Measurements from ENCODE around the gene TIMM13.

Gene TIMM13

GRCh38 chr19:2444251-2445002 is 17.0 kb upstream of the TIMM13 start:
- CTCF ChIA-PET = interaction anchor here (1.1 kb wide), 1 partner anchor 11 kb away, joined by 4 read pairs; no protein-coding TSS in a partner anchor
- POLR2A ChIA-PET = interaction anchor here (0.9 kb wide), 1 partner anchor 32 kb away, joined by 3 read pairs; the partner anchor contains the start of gene GADD45B
- TF ChIP-seq, protein P1, sequence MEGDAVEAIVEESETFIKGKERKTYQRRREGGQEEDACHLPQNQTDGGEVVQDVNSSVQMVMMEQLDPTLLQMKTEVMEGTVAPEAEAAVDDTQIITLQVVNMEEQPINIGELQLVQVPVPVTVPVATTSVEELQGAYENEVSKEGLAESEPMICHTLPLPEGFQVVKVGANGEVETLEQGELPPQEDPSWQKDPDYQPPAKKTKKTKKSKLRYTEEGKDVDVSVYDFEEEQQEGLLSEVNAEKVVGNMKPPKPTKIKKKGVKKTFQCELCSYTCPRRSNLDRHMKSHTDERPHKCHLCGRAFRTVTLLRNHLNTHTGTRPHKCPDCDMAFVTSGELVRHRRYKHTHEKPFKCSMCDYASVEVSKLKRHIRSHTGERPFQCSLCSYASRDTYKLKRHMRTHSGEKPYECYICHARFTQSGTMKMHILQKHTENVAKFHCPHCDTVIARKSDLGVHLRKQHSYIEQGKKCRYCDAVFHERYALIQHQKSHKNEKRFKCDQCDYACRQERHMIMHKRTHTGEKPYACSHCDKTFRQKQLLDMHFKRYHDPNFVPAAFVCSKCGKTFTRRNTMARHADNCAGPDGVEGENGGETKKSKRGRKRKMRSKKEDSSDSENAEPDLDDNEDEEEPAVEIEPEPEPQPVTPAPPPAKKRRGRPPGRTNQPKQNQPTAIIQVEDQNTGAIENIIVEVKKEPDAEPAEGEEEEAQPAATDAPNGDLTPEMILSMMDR (IDR thresholded peaks at IDR 0.05; ENCODE audit: control extremely low read depth, extremely low read depth, low read depth, missing control alignments) = no peak
- no peak for DNase-seq (ENCODE audit: extremely low spot score)

- POLR2A ChIA-PET = interaction anchor here (0.9 kb wide), 1 partner anchor 32 kb away, joined by 3 read pairs; the partner anchor contains the start of gene GADD45B
- no peak for DNase-seq (ENCODE audit: extremely low spot score)
Observed at GRCh38 chr19:2443785-2444182, 16.4 kb upstream of the TIMM13 start.

DNA sequence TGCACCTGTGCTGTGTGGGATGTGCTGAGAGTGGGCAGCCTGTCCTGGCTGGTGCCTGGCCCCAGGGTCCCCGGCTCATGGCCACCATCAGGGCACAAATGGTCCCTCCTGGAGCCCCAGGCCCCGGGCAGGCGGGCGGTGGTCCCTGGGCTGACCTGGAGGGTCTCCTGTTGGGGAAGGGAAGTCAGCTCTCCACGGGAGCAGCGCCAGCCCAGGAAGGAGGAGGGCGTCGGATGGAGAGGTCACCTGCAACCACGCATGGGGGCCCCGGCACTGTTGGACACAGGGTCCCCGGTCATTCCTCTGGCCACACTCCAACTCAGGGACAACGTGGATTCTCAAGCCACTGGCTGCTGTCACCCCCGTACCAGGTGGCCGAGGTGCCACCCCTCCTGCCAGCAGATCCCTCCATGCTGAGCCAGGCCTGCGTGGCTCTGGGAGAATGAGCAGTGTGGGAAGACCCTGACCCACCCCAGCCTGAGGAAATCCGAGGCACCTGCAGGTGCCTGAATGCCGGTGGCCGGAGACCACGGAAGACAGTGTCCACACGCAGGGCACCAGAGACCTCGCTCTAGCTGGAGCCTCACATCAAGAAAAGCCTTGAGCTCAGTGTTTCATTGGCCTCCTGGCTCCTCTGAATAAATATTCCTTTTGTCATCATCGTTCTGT is 15.9 kb upstream of the TIMM13 start:
- TF ChIP-seq, protein P1 (IDR thresholded peaks at IDR 0.05; ENCODE audit: control extremely low read depth, extremely low read depth, low read depth, missing control alignments) = no peak
- ChIA-PET CTCF (interaction anchor here (1.2 kb wide), 1 partner anchor 29 kb away, joined by 3 read pairs; no protein-coding TSS in a partner anchor), POLR2A (no interaction called here)
- DNase-seq (ENCODE audit: extremely low spot score) = no peak

More at GRCh38 chr19:2443785-2444182, 16.4 kb upstream of the TIMM13 start:
- TF ChIP-seq, protein P1 (IDR thresholded peaks at IDR 0.05; ENCODE audit: control extremely low read depth, extremely low read depth, low read depth, missing control alignments) = no peak
- CTCF ChIA-PET = interaction anchor here (1.1 kb wide), 1 partner anchor 10 kb away, joined by 4 read pairs; no protein-coding TSS in a partner anchor

DNA sequence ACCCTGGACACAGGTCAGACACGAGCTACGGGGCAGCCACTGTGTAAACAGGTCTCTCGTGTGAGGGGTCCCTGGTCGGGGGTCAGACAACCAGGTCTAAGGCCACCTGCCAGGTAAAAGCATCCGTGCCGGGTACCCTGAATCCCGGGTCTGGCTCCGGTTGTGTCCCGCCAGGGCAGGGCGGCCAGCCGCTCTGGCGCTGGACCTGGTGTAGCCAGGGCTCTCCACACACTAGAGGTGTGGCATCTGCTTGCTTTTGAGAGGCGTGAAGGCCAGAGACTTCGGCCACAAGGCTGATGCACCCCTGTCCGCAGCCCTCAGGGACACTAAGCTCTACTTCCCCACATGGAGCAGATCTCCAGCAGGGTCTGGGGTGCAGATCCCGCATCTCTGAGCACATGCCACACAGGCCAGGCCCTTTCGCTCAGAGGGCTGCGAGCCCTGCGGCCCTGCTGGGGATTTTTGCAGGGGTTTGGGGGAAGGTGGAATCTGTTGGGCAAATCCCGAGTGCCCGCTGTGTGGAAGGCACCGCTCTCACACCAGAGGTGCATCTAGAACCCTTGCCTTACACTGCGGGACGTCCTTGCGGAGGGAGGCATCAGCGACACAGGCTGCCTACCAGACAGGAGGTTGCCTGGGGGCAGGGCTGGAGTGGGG is 13.8 kb upstream of the TIMM13 start:
- ChIA-PET CTCF (no interaction called here), POLR2A (interaction anchor here (0.6 to 1.5 kb wide), 3 partner anchors 13 to 35 kb away, joined by 3 to 8 read pairs (median 6); partner anchors contain the start of genes GADD45B and TIMM13)
- no peak for DNase-seq (ENCODE audit: extremely low spot score)
- TF ChIP-seq, protein P1 (IDR thresholded peaks at IDR 0.05; ENCODE audit: control extremely low read depth, extremely low read depth, low read depth, missing control alignments) = no peak

DNA sequence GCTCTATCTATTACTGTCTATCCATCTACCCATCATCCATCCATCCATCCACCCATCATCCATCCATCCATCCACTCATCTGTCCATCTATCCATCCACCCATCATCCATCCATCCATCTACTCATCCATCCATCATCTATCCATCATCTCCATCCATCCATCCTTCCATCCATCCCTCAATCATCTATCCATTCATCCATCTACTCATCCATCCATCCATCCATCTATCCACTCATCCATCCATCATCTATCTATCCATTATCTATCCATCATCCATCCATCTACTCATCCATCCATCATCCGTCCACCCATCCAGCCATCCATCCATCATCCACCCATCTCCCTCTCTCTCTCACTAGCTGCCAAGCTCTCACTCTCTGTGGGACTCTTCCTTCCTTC is 13.1 kb upstream of the TIMM13 start:
- no peak for DNase-seq (ENCODE audit: extremely low spot score)
- POLR2A ChIA-PET = no interaction called here
- TF ChIP-seq, protein P1 (IDR thresholded peaks at IDR 0.05; ENCODE audit: control extremely low read depth, extremely low read depth, low read depth, missing control alignments) = no peak
- CTCF ChIA-PET = no interaction called here

- CTCF ChIA-PET = interaction anchor here (1.5 to 2.0 kb wide), 2 partner anchors 11 to 199 kb away, joined by 3 to 4 read pairs; partner anchors contain the start of gene TIMM13
Observed at GRCh38 chr19:2438178-2438577, 10.8 kb upstream of the TIMM13 start.

More at GRCh38 chr19:2438178-2438577, 10.8 kb upstream of the TIMM13 start:
- POLR2A ChIA-PET = interaction anchor here (0.6 to 0.7 kb wide), 2 partner anchors 38 to 50 kb away, joined by 4 to 7 read pairs; no protein-coding TSS in a partner anchor
- DNase-seq (ENCODE audit: extremely low spot score) = no peak
- TF ChIP-seq, protein P1 (IDR thresholded peaks at IDR 0.05; ENCODE audit: control extremely low read depth, extremely low read depth, low read depth, missing control alignments) = no peak

Data from GM10248 (cell line).